ENCODE measurements around the gene AHCTF1.
A peak's percentile ranks its signal among the peaks of the same experiment; 100 is the strongest.
"Not testable (repeated sequence)": the region's sequence is repeated elsewhere in the genome, so short reads cannot be mapped to it uniquely, and the experiment has no call there.

The AHCTF1 gene

GRCh38 chr1:246901874-246902273, 29.9 kb downstream of the AHCTF1 start:
- DNase-seq (ENCODE audit: low read depth) = no peak
- TF ChIP-seq, protein P1, sequence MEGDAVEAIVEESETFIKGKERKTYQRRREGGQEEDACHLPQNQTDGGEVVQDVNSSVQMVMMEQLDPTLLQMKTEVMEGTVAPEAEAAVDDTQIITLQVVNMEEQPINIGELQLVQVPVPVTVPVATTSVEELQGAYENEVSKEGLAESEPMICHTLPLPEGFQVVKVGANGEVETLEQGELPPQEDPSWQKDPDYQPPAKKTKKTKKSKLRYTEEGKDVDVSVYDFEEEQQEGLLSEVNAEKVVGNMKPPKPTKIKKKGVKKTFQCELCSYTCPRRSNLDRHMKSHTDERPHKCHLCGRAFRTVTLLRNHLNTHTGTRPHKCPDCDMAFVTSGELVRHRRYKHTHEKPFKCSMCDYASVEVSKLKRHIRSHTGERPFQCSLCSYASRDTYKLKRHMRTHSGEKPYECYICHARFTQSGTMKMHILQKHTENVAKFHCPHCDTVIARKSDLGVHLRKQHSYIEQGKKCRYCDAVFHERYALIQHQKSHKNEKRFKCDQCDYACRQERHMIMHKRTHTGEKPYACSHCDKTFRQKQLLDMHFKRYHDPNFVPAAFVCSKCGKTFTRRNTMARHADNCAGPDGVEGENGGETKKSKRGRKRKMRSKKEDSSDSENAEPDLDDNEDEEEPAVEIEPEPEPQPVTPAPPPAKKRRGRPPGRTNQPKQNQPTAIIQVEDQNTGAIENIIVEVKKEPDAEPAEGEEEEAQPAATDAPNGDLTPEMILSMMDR (IDR thresholded peaks at IDR 0.05; ENCODE audit: insufficient read depth, low read depth, low read length, missing control alignments) = no peak
- no peak overlapping the region for H3K4me3 ChIP-seq (ENCODE audit: low read length)

GRCh38 chr1:246897302-246897701, 34.4 kb downstream of the AHCTF1 start:
- TF ChIP-seq, protein P1 (IDR thresholded peaks at IDR 0.05; ENCODE audit: insufficient read depth, low read depth, low read length, missing control alignments) = no peak
- DNase-seq (ENCODE audit: low read depth) = no peak
- no peak overlapping the region for H3K4me3 ChIP-seq (ENCODE audit: low read length)

DNA sequence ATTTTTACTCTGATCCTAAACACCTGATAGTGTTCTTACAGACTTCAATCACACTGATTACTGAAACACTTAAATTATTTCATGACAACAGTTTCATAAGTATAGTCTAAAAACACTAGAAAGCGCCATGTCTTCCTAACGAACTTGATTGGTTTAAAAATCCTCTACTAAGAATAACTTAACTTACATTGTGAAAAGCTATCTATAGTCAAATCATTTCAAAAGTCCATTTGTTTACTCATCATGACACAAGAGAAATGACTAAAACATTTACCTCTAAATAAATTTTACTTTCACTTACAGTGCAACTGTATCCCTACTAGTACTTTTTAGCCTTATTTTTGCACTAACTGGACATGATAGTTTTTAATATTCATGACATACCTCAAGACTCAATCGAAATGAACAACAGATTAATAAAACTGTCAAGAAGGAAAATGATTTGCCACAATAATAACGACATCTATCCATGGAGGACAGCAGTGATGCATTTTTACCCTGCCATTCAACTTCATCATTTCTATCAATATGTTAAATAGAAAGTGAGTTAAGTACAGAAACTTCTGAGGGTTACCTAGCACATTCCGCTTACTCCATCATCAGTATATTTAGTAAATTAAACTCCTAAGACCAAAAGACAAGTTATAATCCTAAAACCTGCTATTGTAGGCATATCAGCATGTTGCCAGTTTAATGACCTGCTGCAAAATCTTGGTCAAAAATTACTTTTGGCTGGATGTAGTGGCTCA, 38.4 kb downstream of the AHCTF1 start:
- no peak overlapping the region for H3K4me3 ChIP-seq (ENCODE audit: low read length)
- TF ChIP-seq, protein P1 (IDR thresholded peaks at IDR 0.05; ENCODE audit: insufficient read depth, low read depth, low read length, missing control alignments) = no peak
- no peak for DNase-seq (ENCODE audit: low read depth)

DNA sequence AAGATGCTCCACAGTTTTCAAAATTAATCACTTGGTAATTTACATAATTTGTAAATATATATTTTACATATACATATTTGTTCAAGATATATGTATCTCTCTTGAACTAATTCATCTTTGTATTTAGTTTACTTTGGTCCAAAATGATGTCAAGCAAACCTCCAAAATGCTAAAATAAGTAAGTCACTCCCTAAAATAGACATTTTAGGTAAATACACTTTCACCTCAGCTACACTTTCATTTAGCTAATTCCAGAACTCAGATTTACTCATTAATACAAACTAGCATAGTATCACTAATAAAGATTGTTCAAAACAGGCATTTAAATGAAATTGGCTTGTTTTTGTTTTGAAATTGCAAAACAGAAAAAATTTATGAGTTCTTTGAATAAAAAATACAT, 40.6 kb downstream of the AHCTF1 start:
- H3K4me3 ChIP-seq (ENCODE audit: low read length) = no peak overlapping the region
- no peak for DNase-seq (ENCODE audit: low read depth)
- TF ChIP-seq, protein P1 (IDR thresholded peaks at IDR 0.05; ENCODE audit: insufficient read depth, low read depth, low read length, missing control alignments) = no peak

DNA sequence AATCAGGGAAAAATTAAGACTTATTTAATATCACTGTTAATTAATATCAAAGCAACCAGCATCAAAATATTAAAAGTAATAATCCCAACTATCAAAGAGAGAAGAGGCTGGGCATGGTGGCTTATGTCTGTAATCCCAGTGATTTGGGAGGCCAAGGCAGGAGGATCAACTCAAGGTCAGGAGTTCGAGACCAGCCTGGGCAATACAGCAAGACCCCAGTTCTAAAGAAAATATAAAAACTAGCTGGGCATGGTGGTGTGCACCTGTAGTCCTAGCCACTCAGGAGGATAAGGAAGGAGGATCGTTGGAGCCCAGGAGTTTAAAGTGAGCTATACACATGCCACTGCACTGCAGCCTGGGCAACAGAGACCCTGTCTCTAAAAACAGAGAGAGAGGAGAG, 43.2 kb downstream of the AHCTF1 start:
- DNase-seq (ENCODE audit: low read depth) = no peak
- TF ChIP-seq, protein P1 (IDR thresholded peaks at IDR 0.05; ENCODE audit: insufficient read depth, low read depth, low read length, missing control alignments) = no peak
- H3K4me3 ChIP-seq (ENCODE audit: low read length) = no peak overlapping the region

- peak; percentile 4 for DNase-seq (ENCODE audit: low read depth)
- not testable (repeated sequence) for H3K4me3 ChIP-seq (ENCODE audit: low read length)
Measured at GRCh38 chr1:246885389-246885788, 46.4 kb downstream of the AHCTF1 start.

- TF ChIP-seq, protein P1 (IDR thresholded peaks at IDR 0.05; ENCODE audit: insufficient read depth, low read depth, low read length, missing control alignments) = no peak
- no peak overlapping the region for H3K4me3 ChIP-seq (ENCODE audit: low read length)
- no peak for DNase-seq (ENCODE audit: low read depth)
Measured at GRCh38 chr1:246878551-246878950, 53.2 kb downstream of the AHCTF1 start.
